Type B pancreatic cell (in vitro differentiated cells): ENCODE measurements around the gene TEX29. TPM values are rescaled to one million over a fixed set of nuclear protein-coding genes. Genes with fewer than 3 reads are reported as not detected.

Experiments used
- DNase-seq: peaks from one replicate; pipeline ENCODE4 v3.0.0; 2021; ENCODE audit warnings: mixed read lengths; ENCODE audit not compliant: unreplicated experiment; ENCODE audit errors: extremely low spot score
- H3K27ac Mint-ChIP-seq: 2 replicates; pipeline ENCODE4 v1.8.0; 2021; ENCODE audit warnings: mild to moderate bottlenecking, mixed read lengths
- H3K27me3 Mint-ChIP-seq: 2 replicates; pipeline ENCODE4 v1.8.0; 2021; ENCODE audit warnings: mixed read lengths
- H3K36me3 Mint-ChIP-seq: 2 replicates; pipeline ENCODE4 v1.8.0; 2021; ENCODE audit warnings: mixed read lengths
- H3K4me1 Mint-ChIP-seq: one replicate; pipeline ENCODE4 v1.8.0; 2021; ENCODE audit warnings: mixed read lengths; ENCODE audit not compliant: unreplicated experiment
- H3K4me3 Mint-ChIP-seq: 2 replicates; pipeline ENCODE4 v1.8.0; 2021; ENCODE audit warnings: mild to moderate bottlenecking, mixed read lengths
- H3K9me3 Mint-ChIP-seq: 2 replicates; pipeline ENCODE4 v1.8.0; 2021; ENCODE audit warnings: mixed read lengths
- total RNA-seq: library from RNA; stranded (reverse); gene quantifications from 2 replicates; pipeline ENCODE4 v1.2.1, GENCODE V29; 2021; ENCODE audit warnings: low replicate concordance
- TF ChIP-seq, protein P1 (sequence below): fragments of 200-600 bp; sonication (generic); conservative IDR thresholded peaks from 2 replicates; pipeline ENCODE4 v1.5.0; 2021; ENCODE audit warnings: antibody characterized with exemption, mild to moderate bottlenecking

The TEX29 gene
- total RNA-seq, 1 donor from 2014 or later: 0.92 TPM

DNA sequence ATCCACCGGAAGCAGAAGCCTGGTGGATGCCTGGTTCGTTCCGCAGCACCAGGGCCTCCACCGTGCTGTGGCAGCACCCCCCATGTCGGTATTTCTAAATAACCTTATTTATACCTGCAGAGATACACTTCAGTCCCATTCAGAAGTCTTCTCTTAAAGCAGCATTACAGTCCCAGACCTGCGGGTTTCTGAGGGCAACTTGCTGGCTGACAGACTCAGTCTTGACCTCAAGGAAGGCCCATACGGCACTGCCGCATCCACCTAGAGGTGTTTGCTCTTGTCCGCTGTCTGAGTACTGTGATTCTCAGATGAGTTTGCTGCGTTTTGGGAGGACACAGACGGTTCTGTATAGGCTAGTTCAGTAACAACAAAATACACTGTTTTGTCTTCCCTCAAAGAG, 16.9 kb upstream of the TEX29 start:
- no peaks in the 10 kb centered on the region for H3K27me3 Mint-ChIP-seq
- no peaks in the 10 kb centered on the region for H3K9me3 Mint-ChIP-seq
- peaks cover 44% of the 10 kb centered on the region for H3K36me3 Mint-ChIP-seq
- no peak for DNase-seq
- no peak overlapping the region for H3K27ac Mint-ChIP-seq
- H3K4me1 Mint-ChIP-seq: no peaks in the 10 kb centered on the region
- TF ChIP-seq, protein P1, sequence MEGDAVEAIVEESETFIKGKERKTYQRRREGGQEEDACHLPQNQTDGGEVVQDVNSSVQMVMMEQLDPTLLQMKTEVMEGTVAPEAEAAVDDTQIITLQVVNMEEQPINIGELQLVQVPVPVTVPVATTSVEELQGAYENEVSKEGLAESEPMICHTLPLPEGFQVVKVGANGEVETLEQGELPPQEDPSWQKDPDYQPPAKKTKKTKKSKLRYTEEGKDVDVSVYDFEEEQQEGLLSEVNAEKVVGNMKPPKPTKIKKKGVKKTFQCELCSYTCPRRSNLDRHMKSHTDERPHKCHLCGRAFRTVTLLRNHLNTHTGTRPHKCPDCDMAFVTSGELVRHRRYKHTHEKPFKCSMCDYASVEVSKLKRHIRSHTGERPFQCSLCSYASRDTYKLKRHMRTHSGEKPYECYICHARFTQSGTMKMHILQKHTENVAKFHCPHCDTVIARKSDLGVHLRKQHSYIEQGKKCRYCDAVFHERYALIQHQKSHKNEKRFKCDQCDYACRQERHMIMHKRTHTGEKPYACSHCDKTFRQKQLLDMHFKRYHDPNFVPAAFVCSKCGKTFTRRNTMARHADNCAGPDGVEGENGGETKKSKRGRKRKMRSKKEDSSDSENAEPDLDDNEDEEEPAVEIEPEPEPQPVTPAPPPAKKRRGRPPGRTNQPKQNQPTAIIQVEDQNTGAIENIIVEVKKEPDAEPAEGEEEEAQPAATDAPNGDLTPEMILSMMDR: no peak
- no peak overlapping the region for H3K4me3 Mint-ChIP-seq

DNA sequence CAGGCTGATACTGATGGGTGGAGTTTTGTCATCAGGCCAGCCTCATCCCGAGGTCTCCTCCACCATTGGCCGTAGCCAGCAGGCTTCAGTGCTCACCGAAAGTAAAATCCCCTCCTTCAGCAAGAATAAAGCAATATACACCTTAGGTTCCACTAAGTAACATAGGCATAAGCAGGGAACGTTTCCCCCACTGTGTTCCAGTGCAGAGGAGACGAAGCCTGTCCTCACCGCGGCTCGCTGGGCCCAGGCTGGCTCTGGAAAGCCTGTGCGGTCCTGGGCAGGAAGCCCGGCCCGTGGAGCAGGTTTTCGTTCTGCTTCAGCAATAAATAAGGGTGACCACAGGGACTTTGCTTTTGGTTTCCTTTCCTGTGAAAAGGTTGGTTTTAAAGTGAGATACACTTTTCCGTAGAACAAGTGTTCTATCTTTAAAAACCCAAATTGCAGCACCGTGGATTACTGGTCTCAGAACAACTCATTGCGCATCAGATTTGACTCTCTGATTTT, 16.3 kb upstream of the TEX29 start:
- TF ChIP-seq, protein P1: no peak
- Mint-ChIP-seq H3K27ac (no peak overlapping the region), H3K27me3 (no peaks in the 10 kb centered on the region), H3K9me3 (no peaks in the 10 kb centered on the region), H3K4me3 (no peak overlapping the region), H3K36me3 (peaks cover 47% of the 10 kb centered on the region), H3K4me1 (no peaks in the 10 kb centered on the region)
- no peak for DNase-seq

DNA sequence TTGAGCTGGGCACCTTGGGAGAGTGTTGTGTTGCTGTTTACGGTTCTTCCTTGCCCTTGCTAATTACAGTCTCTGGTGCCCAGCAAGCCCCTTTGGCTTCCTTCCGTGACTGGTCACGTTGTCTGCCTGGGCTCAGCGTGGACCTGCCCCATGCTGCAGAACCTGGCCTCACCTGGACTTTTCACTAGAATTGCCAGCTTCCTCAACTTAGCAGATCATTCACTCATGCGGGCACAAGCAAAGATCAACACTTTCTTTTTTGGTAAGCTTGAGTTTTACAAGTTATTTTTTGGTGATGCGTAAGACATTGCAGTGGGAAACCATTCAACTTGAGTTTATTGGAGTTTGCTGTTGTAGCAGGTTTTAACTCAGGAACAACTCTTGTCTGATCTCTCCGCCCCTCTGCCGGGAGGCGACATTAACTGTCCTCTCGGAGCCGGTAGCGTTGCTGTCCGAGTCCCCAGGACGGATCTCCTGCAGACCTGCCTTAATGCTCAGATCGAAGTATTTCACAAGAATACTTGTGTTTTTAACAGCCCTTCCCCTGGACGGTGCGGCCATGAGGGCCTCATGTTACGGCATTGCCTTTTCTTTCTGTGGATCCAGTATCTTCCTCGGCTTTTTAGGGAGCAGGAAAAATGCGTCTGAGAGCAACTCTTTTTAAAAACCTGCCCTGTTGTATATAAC, 15.7 kb upstream of the TEX29 start:
- TF ChIP-seq, protein P1: no peak
- Mint-ChIP-seq H3K36me3 (peaks cover 53% of the 10 kb centered on the region), H3K27ac (no peak overlapping the region), H3K9me3 (peaks cover 3% of the 10 kb centered on the region), H3K4me3 (no peak overlapping the region), H3K4me1 (no peaks in the 10 kb centered on the region), H3K27me3 (no peaks in the 10 kb centered on the region)
- no peak for DNase-seq

DNA sequence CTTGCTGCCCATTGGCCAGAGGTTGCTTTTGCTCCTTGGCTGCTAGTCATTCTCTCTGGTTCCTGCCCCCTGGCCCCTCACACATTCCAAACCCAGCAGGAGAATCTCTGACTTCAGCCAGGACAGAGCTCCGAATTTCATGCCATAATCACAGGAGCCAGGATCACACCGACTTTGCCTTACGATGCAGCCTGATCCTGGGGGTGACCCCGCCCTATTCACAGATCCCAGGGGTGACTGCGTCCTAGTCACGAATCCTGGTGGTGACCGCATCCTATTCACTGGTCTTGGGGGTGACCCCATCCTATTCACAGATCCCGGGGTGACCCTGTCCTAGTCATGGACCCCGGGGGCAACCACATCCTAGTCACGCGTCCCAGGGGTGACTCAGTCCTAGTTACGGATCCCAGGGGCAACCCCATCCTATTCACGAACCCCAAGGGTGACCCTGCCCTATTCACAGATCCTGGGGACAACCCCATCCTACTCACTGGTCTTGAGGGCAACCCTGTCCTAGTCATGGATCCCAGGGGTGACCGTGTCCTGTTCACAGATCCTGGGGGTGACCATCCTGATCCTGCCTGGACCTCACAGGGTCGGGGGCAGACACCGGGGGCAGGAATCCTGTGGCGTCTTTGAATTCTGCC, 7.4 kb upstream of the TEX29 start:
- Mint-ChIP-seq H3K4me1 (no peaks in the 10 kb centered on the region), H3K9me3 (peaks cover 19% of the 10 kb centered on the region), H3K4me3 (no peak overlapping the region), H3K36me3 (peaks cover 50% of the 10 kb centered on the region), H3K27ac (no peak overlapping the region), H3K27me3 (no peaks in the 10 kb centered on the region)
- peak; percentile 56 for DNase-seq
- TF ChIP-seq, protein P1: no peak

DNA sequence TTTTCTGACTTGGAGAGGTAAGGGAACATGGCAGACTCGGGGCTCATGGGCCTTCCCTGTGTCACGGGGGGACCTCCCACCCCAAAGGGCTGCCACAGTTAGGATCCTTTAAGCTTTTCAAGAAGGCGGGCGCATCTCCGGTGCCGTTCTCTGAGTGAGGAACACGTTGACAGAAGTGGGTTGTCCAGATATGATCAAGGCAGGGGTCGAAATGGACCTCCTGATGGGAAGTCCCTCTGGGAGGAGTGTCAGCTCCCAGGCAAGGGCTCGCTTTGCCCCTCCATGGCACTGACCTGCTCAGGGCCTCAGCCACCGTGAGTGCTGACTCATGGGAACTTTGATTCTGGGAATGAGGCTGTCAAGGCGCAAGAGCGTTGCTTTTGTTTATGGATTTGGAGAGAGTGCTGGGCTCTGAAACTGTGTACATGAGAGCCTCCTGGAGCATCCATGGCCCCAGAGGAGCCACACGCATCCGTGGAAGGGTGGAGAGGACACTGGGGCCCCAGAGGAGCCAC, 6.5 kb upstream of the TEX29 start:
- TF ChIP-seq, protein P1: no peak
- H3K4me3 Mint-ChIP-seq: no peak overlapping the region
- peaks cover 19% of the 10 kb centered on the region for H3K9me3 Mint-ChIP-seq
- H3K27ac Mint-ChIP-seq: peak overlapping the region; percentile 58
- H3K36me3 Mint-ChIP-seq: peaks cover 45% of the 10 kb centered on the region
- no peaks in the 10 kb centered on the region for H3K4me1 Mint-ChIP-seq
- peak; percentile 58 for DNase-seq
- H3K27me3 Mint-ChIP-seq: no peaks in the 10 kb centered on the region
